GM18508 (cell line): ENCODE data around the gene PTPN1.

Source experiments
- ATAC-seq: cut with Tn5 transposase; IDR thresholded peaks from one replicate; pipeline ENCODE4 v1.9.1; 2021; ENCODE audit warnings: moderate number of reproducible peaks; ENCODE audit not compliant: insufficient read depth, unreplicated experiment

Gene PTPN1

GRCh38 chr20:50569864-50570836 lies 60.0 kb downstream of the PTPN1 start:
- ATAC-seq: peak; percentile 60

- no peak for ATAC-seq
These were observed 61.3 kb downstream of the PTPN1 start for GRCh38 chr20:50571466-50571865.

- ATAC-seq: no peak
These were observed 63.0 kb downstream of the PTPN1 start for GRCh38 chr20:50572938-50573777.

- no peak for ATAC-seq
These were observed 63.9 kb downstream of the PTPN1 start for GRCh38 chr20:50574108-50574507.

GRCh38 chr20:50574586-50574985 lies 64.4 kb downstream of the PTPN1 start:
- ATAC-seq: no peak

- no peak for ATAC-seq
These were observed 65.9 kb downstream of the PTPN1 start for GRCh38 chr20:50575865-50576720.

GRCh38 chr20:50577175-50578018 lies 67.2 kb downstream of the PTPN1 start:
- ATAC-seq: no peak

GRCh38 chr20:50578061-50578777 lies 68.0 kb downstream of the PTPN1 start:
- no peak for ATAC-seq

- no peak for ATAC-seq
These were observed 68.6 kb downstream of the PTPN1 start for GRCh38 chr20:50578778-50579165.

GRCh38 chr20:50579511-50579910 lies 69.3 kb downstream of the PTPN1 start:
- no peak for ATAC-seq

GRCh38 chr20:50580016-50580747 lies 70.0 kb downstream of the PTPN1 start:
- ATAC-seq: no peak

GRCh38 chr20:50580842-50581544 lies 70.8 kb downstream of the PTPN1 start:
- ATAC-seq: no peak

GRCh38 chr20:50582092-50582491 lies 71.9 kb downstream of the PTPN1 start:
- no peak for ATAC-seq

- ATAC-seq: no peak
These were observed 72.5 kb downstream of the PTPN1 start for GRCh38 chr20:50582591-50583234.

- no peak for ATAC-seq
These were observed 73.4 kb downstream of the PTPN1 start for GRCh38 chr20:50583442-50584150.

- ATAC-seq: no peak
These were observed 74.5 kb downstream of the PTPN1 start for GRCh38 chr20:50584687-50585086.
